ENCODE results near the gene LCNL1. TPM values are rescaled to one million over a fixed set of nuclear protein-coding genes. Genes with fewer than 3 reads are reported as not detected.
A peak's percentile ranks its signal among the peaks of the same experiment; 100 is the strongest.

Gene LCNL1
- total and polyA plus RNA-seq, 5 donors from 2014 or later: not detected

DNA sequence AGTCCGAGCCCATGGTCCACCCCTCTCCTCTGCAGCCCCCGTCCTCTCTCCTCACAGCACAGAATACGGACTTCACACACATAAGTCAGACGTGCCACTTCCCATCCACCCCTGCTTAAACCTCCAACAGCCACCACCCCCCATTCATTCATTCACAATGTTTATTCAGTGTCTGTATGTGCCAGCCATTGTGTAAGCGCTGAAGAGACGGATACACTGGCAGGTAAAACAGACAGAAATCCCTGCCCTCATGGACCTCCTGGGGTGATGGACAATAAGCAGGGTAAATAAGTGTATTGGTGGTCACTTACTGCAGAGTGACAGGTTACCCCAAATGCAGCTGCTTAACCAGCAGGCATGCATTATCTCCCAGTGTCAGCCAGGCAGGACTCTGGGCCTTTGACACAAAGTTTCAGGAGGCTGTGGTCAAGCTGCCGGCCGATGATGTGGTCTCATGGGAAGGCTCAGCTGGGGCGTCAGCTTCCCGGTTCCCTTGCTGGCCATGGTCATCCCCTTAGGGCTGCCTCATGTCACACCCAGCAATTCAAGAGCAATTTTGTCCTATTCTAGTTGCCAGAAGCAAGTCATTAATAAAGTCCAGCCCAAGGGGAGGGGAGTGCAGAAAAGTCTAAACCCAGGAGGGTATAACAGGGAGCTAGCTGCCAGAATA is 7.6 kb downstream of the LCNL1 start:
- Mint-ChIP-seq H3K9me3 (peaks cover 0 to 4% (median 0%) of the 10 kb centered on the region in 7 donors), H3K4me3 (peak overlapping the region; percentile 77 to 89 (median 86)), H3K36me3 (no peaks in the 10 kb centered on the region), H3K27ac (peak overlapping the region in 1 of 3 donors; percentile 75), H3K27me3 (peaks cover 24% of the 10 kb centered on the region), H3K4me1 (peaks cover 0 to 23% (median 9%) of the 10 kb centered on the region in 4 donors)
- Histone ChIP-seq H3K4me3 (ENCODE audit: low read depth, low read length) (no peak overlapping the region), H3K27me3 (ENCODE audit: control insufficient read depth, insufficient read depth, low read length) (peaks cover 2% of the 10 kb centered on the region), H3K4me1 (ENCODE audit: control insufficient read depth, insufficient read depth, low read length, poor library complexity, severe bottlenecking) (peaks cover 26% of the 10 kb centered on the region), H3K27ac (ENCODE audit: insufficient read depth, low read length, poor library complexity, severe bottlenecking) (no peak overlapping the region), H3K9me3 (ENCODE audit: control insufficient read depth in 2 of 2, low read length in 2 of 2) (no peaks in the 10 kb centered on the region), H3K36me3 (ENCODE audit: control insufficient read depth, insufficient read depth, low read length) (no peaks in the 10 kb centered on the region)
- DNase-seq: no peak
- ATAC-seq (ENCODE audit: low read depth in 2 of 2): no peak

DNA sequence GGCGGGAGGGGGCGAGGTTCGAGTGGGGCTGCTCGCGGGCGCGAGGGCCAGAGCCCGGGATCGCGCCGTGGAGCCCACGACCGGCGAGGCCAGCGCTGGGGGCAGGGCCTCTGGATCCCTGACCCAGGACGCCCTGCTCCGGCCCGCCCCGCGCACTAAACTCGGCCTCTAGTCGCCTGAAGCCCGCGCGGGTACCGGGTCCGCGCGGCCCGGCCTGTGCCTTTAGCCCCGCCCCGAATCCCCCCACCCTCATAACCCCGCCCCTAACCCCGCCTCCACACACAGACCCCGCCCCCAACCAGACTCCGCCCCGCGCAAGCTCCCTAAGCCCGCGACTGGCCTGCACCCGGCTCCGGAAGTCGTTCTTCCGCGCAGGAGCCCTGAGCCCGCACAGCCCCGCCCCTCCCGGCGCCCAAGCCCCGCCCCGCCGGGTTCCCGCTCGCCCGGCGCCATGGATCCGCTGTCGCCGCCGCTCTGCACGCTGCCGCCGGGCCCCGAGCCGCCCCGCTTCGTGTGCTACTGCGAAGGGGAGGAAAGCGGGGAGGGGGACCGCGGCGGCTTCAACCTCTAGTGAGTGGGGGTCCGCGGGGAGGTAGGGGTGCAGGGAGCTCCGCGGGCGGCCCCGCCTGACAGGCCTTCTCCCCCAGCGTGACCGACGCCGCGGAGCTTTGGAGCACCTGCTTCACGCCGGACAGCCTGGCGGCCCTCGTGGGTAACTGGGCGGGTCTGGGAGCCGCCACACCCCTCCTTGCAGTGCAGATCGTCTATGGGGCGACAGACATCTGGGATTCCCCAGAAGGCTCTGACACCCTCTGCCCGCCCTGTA is 9.4 kb downstream of the LCNL1 start, which contains the start of gene PAXX:
TSS of gene PAXX (plus strand) at position 430 of the 826 bp plus-strand sequence. CDS start at position 452, 22 bp downstream.
- Mint-ChIP-seq H3K4me1 (peaks cover 0 to 29% (median 12%) of the 10 kb centered on the region in 4 donors), H3K36me3 (no peaks in the 10 kb centered on the region), H3K27ac (peak within 1 kb of the TSS; percentile 75 to 82 (median 81)), H3K9me3 (peaks cover 0 to 4% (median 0%) of the 10 kb centered on the region in 7 donors), H3K27me3 (peaks cover 14% of the 10 kb centered on the region), H3K4me3 (peak within 1 kb of the TSS; percentile 86 to 95 (median 89))
- Histone ChIP-seq H3K9me3 (ENCODE audit: control insufficient read depth in 2 of 2, low read length in 2 of 2) (no peaks in the 10 kb centered on the region), H3K27ac (ENCODE audit: insufficient read depth, low read length, poor library complexity, severe bottlenecking) (peak within 1 kb of the TSS; percentile 85), H3K4me3 (ENCODE audit: low read depth, low read length) (peak within 1 kb of the TSS; percentile 48), H3K4me1 (ENCODE audit: control insufficient read depth, insufficient read depth, low read length, poor library complexity, severe bottlenecking) (peaks cover 42% of the 10 kb centered on the region), H3K36me3 (ENCODE audit: control insufficient read depth, insufficient read depth, low read length) (no peaks in the 10 kb centered on the region), H3K27me3 (ENCODE audit: control insufficient read depth, insufficient read depth, low read length) (no peaks in the 10 kb centered on the region)
- ATAC-seq (ENCODE audit: low read depth in 2 of 2) (peak; percentile 91), DNase-seq (peak; percentile 89 to 92 (median 92))

DNA sequence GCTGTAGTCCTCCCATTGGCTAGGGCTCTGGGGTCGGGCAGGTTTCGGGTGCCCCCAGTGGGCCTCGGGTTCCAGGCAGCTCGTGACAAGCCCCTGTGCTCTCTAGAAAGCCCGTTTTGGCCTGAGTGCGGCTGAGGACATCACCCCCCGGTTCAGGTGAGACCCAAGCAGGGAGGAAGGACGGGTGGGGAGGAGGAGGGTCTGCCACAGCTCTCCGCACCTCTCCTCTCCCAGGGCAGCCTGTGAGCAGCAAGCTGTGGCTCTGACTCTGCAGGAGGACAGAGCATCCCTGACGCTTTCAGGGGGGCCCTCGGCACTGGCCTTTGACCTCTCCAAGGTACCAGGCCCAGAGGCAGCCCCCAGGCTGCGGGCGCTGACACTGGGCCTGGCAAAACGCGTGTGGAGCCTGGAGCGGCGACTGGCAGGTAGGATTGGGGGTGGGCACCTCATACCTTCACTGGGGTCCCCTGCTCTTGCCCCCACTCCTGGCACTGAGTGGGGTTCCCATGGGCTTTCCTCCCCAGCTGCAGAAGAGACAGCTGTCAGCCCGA is 10.1 kb downstream of the LCNL1 start:
- H3K4me1 Mint-ChIP-seq: peaks cover 0 to 34% (median 13%) of the 10 kb centered on the region in 4 donors
- Histone ChIP-seq H3K27me3 (ENCODE audit: control insufficient read depth, insufficient read depth, low read length) (no peaks in the 10 kb centered on the region), H3K4me3 (ENCODE audit: low read depth, low read length) (peak overlapping the region; percentile 48), H3K27ac (ENCODE audit: insufficient read depth, low read length, poor library complexity, severe bottlenecking) (peak overlapping the region; percentile 85), H3K9me3 (ENCODE audit: control insufficient read depth in 2 of 2, low read length in 2 of 2) (no peaks in the 10 kb centered on the region), H3K36me3 (ENCODE audit: control insufficient read depth, insufficient read depth, low read length) (no peaks in the 10 kb centered on the region), H3K4me1 (ENCODE audit: control insufficient read depth, insufficient read depth, low read length, poor library complexity, severe bottlenecking) (peaks cover 49% of the 10 kb centered on the region)
- peaks cover 0 to 3% (median 0%) of the 10 kb centered on the region in 7 donors for H3K9me3 Mint-ChIP-seq
- H3K36me3 Mint-ChIP-seq: no peaks in the 10 kb centered on the region
- H3K27me3 Mint-ChIP-seq: peaks cover 17% of the 10 kb centered on the region
- H3K27ac Mint-ChIP-seq: peak overlapping the region; percentile 51 to 82 (median 72)
- DNase-seq: no peak
- peak overlapping the region; percentile 86 to 89 (median 88) for H3K4me3 Mint-ChIP-seq
- no peak for ATAC-seq (ENCODE audit: low read depth in 2 of 2)

DNA sequence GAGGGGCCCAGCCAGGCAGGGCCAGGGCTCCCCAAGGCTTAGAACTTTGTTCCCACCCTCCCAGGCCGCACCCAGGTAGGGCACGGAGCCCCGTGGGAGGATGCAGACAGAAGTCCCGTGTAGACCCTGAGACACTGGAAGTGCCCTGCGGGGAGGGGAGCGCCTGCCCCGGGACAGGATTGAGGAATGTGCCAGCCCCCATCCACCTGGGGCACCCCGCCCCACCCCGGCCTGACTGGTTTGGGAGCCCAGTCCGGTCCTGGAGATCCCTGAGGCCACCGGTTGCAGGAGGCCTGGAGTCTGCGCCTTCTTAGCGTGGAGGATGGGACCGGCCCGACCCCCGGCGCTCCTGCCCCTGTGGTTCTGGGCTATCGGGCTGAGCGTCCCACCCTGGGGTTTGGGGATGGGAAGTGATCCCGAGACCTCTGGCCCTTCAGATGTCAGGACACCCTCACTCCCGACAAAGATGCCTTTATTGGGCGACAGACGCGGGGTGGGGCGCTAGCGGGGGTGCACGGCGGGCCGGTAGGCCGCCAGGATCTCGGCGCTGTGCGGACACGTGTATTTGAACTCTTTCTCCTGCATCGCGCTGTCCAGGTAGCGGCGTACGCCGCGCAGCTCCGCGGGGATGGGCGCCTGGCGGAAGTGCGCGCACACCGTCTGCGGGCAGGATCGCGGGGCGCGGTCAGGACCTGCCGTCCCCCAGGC is 11.5 kb downstream of the LCNL1 start:
- peaks cover 0 to 38% (median 14%) of the 10 kb centered on the region in 4 donors for H3K4me1 Mint-ChIP-seq
- peaks cover 52% of the 10 kb centered on the region for H3K4me1 ChIP-seq (ENCODE audit: control insufficient read depth, insufficient read depth, low read length, poor library complexity, severe bottlenecking)
- H3K27ac ChIP-seq (ENCODE audit: insufficient read depth, low read length, poor library complexity, severe bottlenecking): no peak overlapping the region
- ATAC-seq (ENCODE audit: low read depth in 2 of 2) (no peak), DNase-seq (no peak)
- no peaks in the 10 kb centered on the region for H3K27me3 ChIP-seq (ENCODE audit: control insufficient read depth, insufficient read depth, low read length)
- H3K4me3 ChIP-seq (ENCODE audit: low read depth, low read length): no peak overlapping the region
- no peaks in the 10 kb centered on the region for H3K36me3 ChIP-seq (ENCODE audit: control insufficient read depth, insufficient read depth, low read length)
- H3K9me3 Mint-ChIP-seq: peaks cover 0 to 2% (median 0%) of the 10 kb centered on the region in 7 donors
- H3K4me3 Mint-ChIP-seq: peak overlapping the region in 1 of 4 donors; percentile 89
- no peaks in the 10 kb centered on the region for H3K9me3 ChIP-seq (ENCODE audit: control insufficient read depth in 2 of 2, low read length in 2 of 2)
- peaks cover 18% of the 10 kb centered on the region for H3K27me3 Mint-ChIP-seq
- H3K36me3 Mint-ChIP-seq: no peaks in the 10 kb centered on the region
- no peak overlapping the region for H3K27ac Mint-ChIP-seq

DNA sequence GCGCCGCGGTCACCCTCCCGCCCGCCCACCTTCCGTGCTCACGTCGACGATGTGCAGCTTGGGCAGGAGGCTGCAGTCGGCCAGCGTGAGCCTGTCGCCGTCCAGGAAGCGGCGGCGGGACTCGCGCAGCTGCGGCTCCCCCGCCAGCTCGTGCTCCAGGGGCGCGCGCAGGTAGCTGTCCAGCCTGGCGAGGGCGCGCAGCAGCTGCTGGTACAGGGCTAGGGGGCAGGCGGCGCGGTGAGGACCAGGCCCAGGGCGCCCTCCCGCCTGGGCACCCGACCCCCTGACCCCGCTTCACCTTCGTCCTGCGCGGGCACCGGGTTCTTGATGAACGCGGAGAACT is 12.1 kb downstream of the LCNL1 start:
- Mint-ChIP-seq H3K36me3 (no peaks in the 10 kb centered on the region), H3K9me3 (no peaks in the 10 kb centered on the region), H3K4me3 (no peak overlapping the region), H3K27ac (no peak overlapping the region), H3K4me1 (peaks cover 0 to 38% (median 14%) of the 10 kb centered on the region in 4 donors), H3K27me3 (peaks cover 14% of the 10 kb centered on the region)
- peaks cover 53% of the 10 kb centered on the region for H3K4me1 ChIP-seq (ENCODE audit: control insufficient read depth, insufficient read depth, low read length, poor library complexity, severe bottlenecking)
- no peak overlapping the region for H3K27ac ChIP-seq (ENCODE audit: insufficient read depth, low read length, poor library complexity, severe bottlenecking)
- DNase-seq (no peak), ATAC-seq (ENCODE audit: low read depth in 2 of 2) (no peak)
- no peaks in the 10 kb centered on the region for H3K36me3 ChIP-seq (ENCODE audit: control insufficient read depth, insufficient read depth, low read length)
- no peaks in the 10 kb centered on the region for H3K27me3 ChIP-seq (ENCODE audit: control insufficient read depth, insufficient read depth, low read length)
- H3K9me3 ChIP-seq (ENCODE audit: control insufficient read depth in 2 of 2, low read length in 2 of 2): no peaks in the 10 kb centered on the region
- no peak overlapping the region for H3K4me3 ChIP-seq (ENCODE audit: low read depth, low read length)

DNA sequence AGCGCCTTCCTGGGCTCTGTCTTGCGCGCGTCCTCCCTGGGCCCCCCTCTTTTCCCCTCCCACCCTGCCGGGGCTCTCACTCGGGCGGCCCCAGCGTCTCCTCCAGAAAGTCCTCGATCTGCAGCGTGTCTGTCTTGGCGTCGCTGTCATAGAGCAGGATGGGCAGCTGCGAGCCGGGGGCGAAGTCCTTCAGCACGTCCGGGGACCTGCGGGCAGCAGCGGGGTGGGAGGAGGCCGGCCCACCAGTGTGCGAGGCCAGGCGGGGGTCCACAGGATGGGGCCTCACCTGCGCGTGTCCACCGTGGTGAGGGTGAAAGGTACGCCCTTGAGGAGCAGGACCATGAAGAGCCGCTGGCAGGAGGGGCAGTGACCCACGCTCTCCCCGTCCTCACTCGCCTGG is 12.6 kb downstream of the LCNL1 start:
- ATAC-seq (ENCODE audit: low read depth in 2 of 2) (no peak), DNase-seq (no peak)
- Mint-ChIP-seq H3K4me1 (peaks cover 0 to 42% (median 19%) of the 10 kb centered on the region in 4 donors), H3K27me3 (peaks cover 14% of the 10 kb centered on the region), H3K36me3 (no peaks in the 10 kb centered on the region), H3K9me3 (no peaks in the 10 kb centered on the region), H3K4me3 (no peak overlapping the region), H3K27ac (no peak overlapping the region)
- Histone ChIP-seq H3K27me3 (ENCODE audit: control insufficient read depth, insufficient read depth, low read length) (no peaks in the 10 kb centered on the region), H3K4me3 (ENCODE audit: low read depth, low read length) (no peak overlapping the region), H3K9me3 (ENCODE audit: control insufficient read depth in 2 of 2, low read length in 2 of 2) (no peaks in the 10 kb centered on the region), H3K27ac (ENCODE audit: insufficient read depth, low read length, poor library complexity, severe bottlenecking) (no peak overlapping the region), H3K36me3 (ENCODE audit: control insufficient read depth, insufficient read depth, low read length) (no peaks in the 10 kb centered on the region), H3K4me1 (ENCODE audit: control insufficient read depth, insufficient read depth, low read length, poor library complexity, severe bottlenecking) (peaks cover 59% of the 10 kb centered on the region)

DNA sequence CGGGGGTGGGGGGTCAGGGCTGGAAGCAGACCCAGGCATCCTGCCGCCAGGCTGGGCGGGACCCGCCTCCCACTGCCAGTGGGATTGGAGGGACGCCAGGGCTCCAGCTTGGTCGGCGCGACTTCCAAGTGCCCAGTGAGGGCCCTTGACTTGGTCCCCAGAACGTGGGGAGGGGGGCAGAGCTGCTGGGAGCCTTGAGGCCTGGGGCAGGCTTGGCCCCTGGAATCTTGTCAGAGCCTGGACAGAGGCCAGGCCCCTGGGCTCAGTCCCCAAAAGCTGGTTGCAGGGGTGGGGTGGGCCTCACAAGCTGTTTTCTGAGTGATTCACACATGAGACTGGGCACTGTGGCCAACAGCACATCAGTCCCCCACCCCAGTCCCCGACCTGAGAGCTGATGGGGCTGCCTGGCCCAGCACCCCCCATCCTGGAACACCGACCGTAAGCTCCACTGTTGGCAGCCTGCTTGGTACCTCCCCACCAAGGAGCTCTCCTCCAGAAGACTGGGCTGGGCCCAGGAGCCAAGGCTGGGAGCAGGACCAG is 13.0 kb downstream of the LCNL1 start:
- DNase-seq (no peak), ATAC-seq (ENCODE audit: low read depth in 2 of 2) (no peak)
- Mint-ChIP-seq H3K4me1 (peaks cover 0 to 43% (median 18%) of the 10 kb centered on the region in 4 donors), H3K27me3 (peaks cover 14% of the 10 kb centered on the region), H3K4me3 (peak overlapping the region; percentile 38 to 51 (median 48)), H3K27ac (peak overlapping the region in 1 of 3 donors; percentile 38), H3K36me3 (no peaks in the 10 kb centered on the region), H3K9me3 (no peaks in the 10 kb centered on the region)
- H3K27ac ChIP-seq (ENCODE audit: insufficient read depth, low read length, poor library complexity, severe bottlenecking): no peak overlapping the region
- H3K9me3 ChIP-seq (ENCODE audit: control insufficient read depth in 2 of 2, low read length in 2 of 2): no peaks in the 10 kb centered on the region
- no peaks in the 10 kb centered on the region for H3K27me3 ChIP-seq (ENCODE audit: control insufficient read depth, insufficient read depth, low read length)
- no peaks in the 10 kb centered on the region for H3K36me3 ChIP-seq (ENCODE audit: control insufficient read depth, insufficient read depth, low read length)
- H3K4me1 ChIP-seq (ENCODE audit: control insufficient read depth, insufficient read depth, low read length, poor library complexity, severe bottlenecking): peaks cover 63% of the 10 kb centered on the region
- no peak overlapping the region for H3K4me3 ChIP-seq (ENCODE audit: low read depth, low read length)
